Measurements from ENCODE around the gene RABGAP1L. TPM values are rescaled to one million over a fixed set of nuclear protein-coding genes. Genes with fewer than 3 reads are reported as not detected.
A peak's percentile ranks its signal among the peaks of the same experiment; 100 is the strongest.
"Not testable (repeated sequence)": the region's sequence is repeated elsewhere in the genome, so short reads cannot be mapped to it uniquely, and the experiment has no call there.

RABGAP1L gene
- polyA plus RNA-seq, 4 donors = 20.6 to 53.9 (median 25.1) TPM

DNA sequence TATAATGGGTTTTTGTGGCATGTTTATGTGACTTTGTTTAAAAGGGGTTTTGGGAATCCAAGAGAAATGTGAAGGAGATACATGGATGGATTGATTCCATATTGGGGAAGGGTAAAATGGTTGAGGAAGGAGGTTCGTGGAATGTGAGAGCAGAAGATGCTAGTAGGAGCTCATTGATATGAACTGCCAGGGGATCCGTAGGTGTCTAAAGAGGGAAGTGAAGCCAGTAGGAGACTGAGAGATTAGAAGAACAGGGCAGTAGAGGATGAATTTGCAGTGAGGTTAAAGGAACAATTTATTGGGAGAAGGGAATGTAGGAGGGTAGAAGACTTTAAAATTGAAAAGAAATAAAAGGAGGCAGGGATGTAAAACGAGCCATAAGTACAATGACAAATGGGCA lies 541.0 kb downstream of the RABGAP1L start:
- Histone ChIP-seq H3K9me3 (ENCODE audit: control insufficient read depth in 2 of 2, insufficient read depth in 1 of 2, low read depth in 1 of 2, low read length in 1 of 2) (no peaks in the 10 kb centered on the region), H3K4me1 (ENCODE audit: control insufficient read depth in 3 of 3, insufficient read depth in 2 of 3, low read depth in 1 of 3, low read length in 2 of 3) (peaks cover 0 to 6% (median 0%) of the 10 kb centered on the region in 3 donors), H3K27me3 (ENCODE audit: control insufficient read depth in 3 of 3, insufficient read depth in 3 of 3, low read length in 3 of 3) (no peaks in the 10 kb centered on the region), H3K27ac (ENCODE audit: low read depth in 1 of 3, low read length in 2 of 3) (no peak overlapping the region), H3K4me3 (ENCODE audit: low read depth in 1 of 3, low read length in 3 of 3) (no peak overlapping the region), H3K36me3 (ENCODE audit: control insufficient read depth in 3 of 3, insufficient read depth in 2 of 3, low read depth in 1 of 3, low read length in 3 of 3) (peaks cover 0 to 5% (median 3%) of the 10 kb centered on the region in 3 donors)
- 92 to 99% (median 92%) methylated on average over 3 of the region's 3 CpGs for WGBS, 3 donors
- FAIRE-seq = no peak
- DNase-seq = no peak

GRCh38 chr1:174700775-174701174 lies 541.5 kb downstream of the RABGAP1L start:
- H3K4me1 ChIP-seq (ENCODE audit: control insufficient read depth in 3 of 3, insufficient read depth in 2 of 3, low read depth in 1 of 3, low read length in 2 of 3) = peaks cover 0 to 6% (median 0%) of the 10 kb centered on the region in 3 donors
- 91 to 93% (median 92%) methylated on average over 3 of the region's 3 CpGs for WGBS, 3 donors
- no peak overlapping the region for H3K27ac ChIP-seq (ENCODE audit: low read depth in 1 of 3, low read length in 2 of 3)
- DNase-seq = no peak
- peaks cover 0 to 5% (median 3%) of the 10 kb centered on the region in 3 donors for H3K36me3 ChIP-seq (ENCODE audit: control insufficient read depth in 3 of 3, insufficient read depth in 2 of 3, low read depth in 1 of 3, low read length in 3 of 3)
- H3K9me3 ChIP-seq (ENCODE audit: control insufficient read depth in 2 of 2, insufficient read depth in 1 of 2, low read depth in 1 of 2, low read length in 1 of 2) = no peaks in the 10 kb centered on the region
- no peak overlapping the region for H3K4me3 ChIP-seq (ENCODE audit: low read depth in 1 of 3, low read length in 3 of 3)
- H3K27me3 ChIP-seq (ENCODE audit: control insufficient read depth in 3 of 3, insufficient read depth in 3 of 3, low read length in 3 of 3) = no peaks in the 10 kb centered on the region
- FAIRE-seq = no peak

DNA sequence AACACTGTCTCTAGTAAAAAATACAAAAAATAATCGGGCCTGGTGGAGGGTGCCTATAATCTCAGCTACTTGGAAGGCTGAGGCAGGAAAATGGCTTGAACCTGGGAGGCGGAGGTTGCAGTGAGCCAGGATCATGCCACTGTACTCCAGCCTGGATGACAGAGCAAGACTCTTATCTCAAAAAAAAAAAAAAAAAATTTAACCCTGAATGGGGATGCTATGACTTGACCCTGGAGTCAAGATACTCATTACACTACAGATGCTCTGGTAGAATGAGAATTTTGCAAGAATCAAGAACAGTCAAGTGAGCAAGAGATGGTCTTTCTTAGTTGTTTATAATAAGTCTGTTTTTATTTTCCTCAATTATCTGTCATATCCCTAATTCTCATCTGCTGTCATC lies 542.2 kb downstream of the RABGAP1L start:
- no peak overlapping the region for H3K4me3 ChIP-seq (ENCODE audit: low read depth in 1 of 3, low read length in 3 of 3)
- no peaks in the 10 kb centered on the region for H3K9me3 ChIP-seq (ENCODE audit: control insufficient read depth in 2 of 2, insufficient read depth in 1 of 2, low read depth in 1 of 2, low read length in 1 of 2)
- H3K4me1 ChIP-seq (ENCODE audit: control insufficient read depth in 3 of 3, insufficient read depth in 2 of 3, low read depth in 1 of 3, low read length in 2 of 3) = no peaks in the 10 kb centered on the region
- no peaks in the 10 kb centered on the region for H3K27me3 ChIP-seq (ENCODE audit: control insufficient read depth in 3 of 3, insufficient read depth in 3 of 3, low read length in 3 of 3)
- H3K36me3 ChIP-seq (ENCODE audit: control insufficient read depth in 3 of 3, insufficient read depth in 2 of 3, low read depth in 1 of 3, low read length in 3 of 3) = peaks cover 0 to 5% (median 3%) of the 10 kb centered on the region in 3 donors
- FAIRE-seq (no peak), DNase-seq (no peak)
- whole genome bisulfite sequencing, 3 donors = 94 to 100% (median 100%) methylated on average over 2 of the region's 2 CpGs
- no peak overlapping the region for H3K27ac ChIP-seq (ENCODE audit: low read depth in 1 of 3, low read length in 2 of 3)

- H3K27me3 ChIP-seq (ENCODE audit: control insufficient read depth in 3 of 3, insufficient read depth in 3 of 3, low read length in 3 of 3) = no peaks in the 10 kb centered on the region
- no peak overlapping the region for H3K27ac ChIP-seq (ENCODE audit: low read depth in 1 of 3, low read length in 2 of 3)
- H3K36me3 ChIP-seq (ENCODE audit: control insufficient read depth in 3 of 3, insufficient read depth in 2 of 3, low read depth in 1 of 3, low read length in 3 of 3) = peaks cover 0 to 5% (median 3%) of the 10 kb centered on the region in 3 donors
- 93 to 96% (median 95%) methylated on average over 2 of the region's 2 CpGs for WGBS, 3 donors
- no peaks in the 10 kb centered on the region for H3K9me3 ChIP-seq (ENCODE audit: control insufficient read depth in 2 of 2, insufficient read depth in 1 of 2, low read depth in 1 of 2, low read length in 1 of 2)
- H3K4me1 ChIP-seq (ENCODE audit: control insufficient read depth in 3 of 3, insufficient read depth in 2 of 3, low read depth in 1 of 3, low read length in 2 of 3) = no peaks in the 10 kb centered on the region
- no peak for FAIRE-seq
- no peak overlapping the region for H3K4me3 ChIP-seq (ENCODE audit: low read depth in 1 of 3, low read length in 3 of 3)
- DNase-seq = no peak
Observed at GRCh38 chr1:174702011-174702410, 542.7 kb downstream of the RABGAP1L start.

DNA sequence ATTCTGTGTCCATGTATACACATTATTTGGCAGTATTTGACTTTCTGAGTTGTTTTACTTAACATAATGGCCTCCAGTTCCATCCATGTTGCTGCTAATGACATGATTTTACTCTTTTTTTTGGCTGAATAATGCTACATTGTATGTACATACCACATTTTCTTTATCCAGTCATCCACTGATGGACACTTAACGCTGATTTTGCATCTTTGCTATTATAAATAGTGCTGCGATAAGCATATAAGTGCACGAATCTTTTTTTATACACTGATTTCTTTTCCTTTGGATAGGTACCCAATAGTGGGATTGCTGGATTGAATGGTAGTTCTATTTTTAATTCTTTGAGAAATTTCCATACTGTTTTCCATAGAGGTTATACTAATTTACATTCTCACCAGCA lies 544.0 kb downstream of the RABGAP1L start:
- H3K27me3 ChIP-seq (ENCODE audit: control insufficient read depth in 3 of 3, insufficient read depth in 3 of 3, low read length in 3 of 3) = no peaks in the 10 kb centered on the region
- H3K4me3 ChIP-seq (ENCODE audit: low read depth in 1 of 3, low read length in 3 of 3) = no peak overlapping the region
- no peaks in the 10 kb centered on the region for H3K4me1 ChIP-seq (ENCODE audit: control insufficient read depth in 3 of 3, insufficient read depth in 2 of 3, low read depth in 1 of 3, low read length in 2 of 3)
- no peak overlapping the region for H3K27ac ChIP-seq (ENCODE audit: low read depth in 1 of 3, low read length in 2 of 3)
- H3K9me3 ChIP-seq (ENCODE audit: control insufficient read depth in 2 of 2, insufficient read depth in 1 of 2, low read depth in 1 of 2, low read length in 1 of 2) = no peaks in the 10 kb centered on the region
- WGBS, 3 donors = 97 to 99% (median 98%) methylated on average over 3 of the region's 3 CpGs
- FAIRE-seq (no peak), DNase-seq (no peak)
- H3K36me3 ChIP-seq (ENCODE audit: control insufficient read depth in 3 of 3, insufficient read depth in 2 of 3, low read depth in 1 of 3, low read length in 3 of 3) = peaks cover 0 to 5% (median 5%) of the 10 kb centered on the region in 3 donors

GRCh38 chr1:174704300-174704699 lies 545.0 kb downstream of the RABGAP1L start:
- H3K27me3 ChIP-seq (ENCODE audit: control insufficient read depth in 3 of 3, insufficient read depth in 3 of 3, low read length in 3 of 3) = no peaks in the 10 kb centered on the region
- DNase-seq (peak; percentile 5 to 32), FAIRE-seq (no peak)
- H3K36me3 ChIP-seq (ENCODE audit: control insufficient read depth in 3 of 3, insufficient read depth in 2 of 3, low read depth in 1 of 3, low read length in 3 of 3) = peaks cover 0 to 9% (median 3%) of the 10 kb centered on the region in 3 donors
- peaks cover 0 to 5% of the 10 kb centered on the region in 2 donors for H3K9me3 ChIP-seq (ENCODE audit: control insufficient read depth in 2 of 2, insufficient read depth in 1 of 2, low read depth in 1 of 2, low read length in 1 of 2)
- no peaks in the 10 kb centered on the region for H3K4me1 ChIP-seq (ENCODE audit: control insufficient read depth in 3 of 3, insufficient read depth in 2 of 3, low read depth in 1 of 3, low read length in 2 of 3)
- no peak overlapping the region for H3K27ac ChIP-seq (ENCODE audit: low read depth in 1 of 3, low read length in 2 of 3)
- WGBS, 3 donors = 95 to 98% (median 97%) methylated on average over 1 of the region's 1 CpG
- no peak overlapping the region for H3K4me3 ChIP-seq (ENCODE audit: low read depth in 1 of 3, low read length in 3 of 3)

DNA sequence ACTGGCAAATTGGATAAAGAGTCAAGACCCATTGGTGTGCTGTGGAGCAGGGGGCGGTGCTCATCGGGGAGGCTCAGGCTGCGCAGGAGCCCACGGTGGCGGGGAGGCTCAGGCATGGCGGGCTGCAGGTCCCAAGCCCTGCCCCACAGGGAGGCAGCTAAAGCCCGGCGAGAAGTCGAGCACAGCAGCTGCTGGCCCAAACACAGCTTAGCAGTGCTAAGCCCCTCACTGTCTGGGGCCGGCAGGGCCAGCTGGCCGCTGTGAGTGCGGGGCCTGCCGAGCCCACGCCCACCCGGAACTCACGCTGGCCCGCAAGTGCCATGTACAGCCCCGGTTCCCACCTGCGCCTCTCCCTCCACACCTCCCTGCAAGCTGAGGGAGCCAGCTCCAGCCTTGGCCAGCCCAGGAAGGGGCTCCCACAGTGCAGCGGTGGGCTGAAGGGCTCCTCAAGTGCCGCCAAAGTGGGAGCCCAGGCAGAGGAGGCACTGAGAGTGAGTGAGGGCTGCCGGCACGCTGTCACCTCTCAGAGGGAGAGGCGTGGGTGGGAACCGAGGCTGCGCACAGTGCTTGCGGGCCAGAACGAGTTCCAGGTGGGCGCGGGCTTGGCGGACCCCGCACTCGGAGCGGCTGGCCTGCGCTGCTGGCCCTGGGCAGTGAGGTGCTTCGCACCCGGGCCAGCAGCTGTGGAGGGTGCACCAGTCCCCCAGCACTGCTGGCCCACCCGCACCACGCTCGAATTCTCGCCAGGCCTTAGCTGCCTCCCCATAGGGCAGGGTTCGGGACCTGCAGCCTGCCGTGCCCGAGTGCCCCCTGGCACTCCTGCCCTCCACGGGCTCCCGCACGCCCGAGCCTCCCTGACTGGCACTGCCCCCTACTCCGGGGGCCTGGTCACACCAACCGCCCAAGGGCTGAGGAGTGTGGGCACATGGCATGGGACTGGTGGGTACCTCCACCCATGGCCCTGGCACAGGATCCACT lies 551.8 kb downstream of the RABGAP1L start:
- FAIRE-seq = no peak

GRCh38 chr1:174711848-174712247 lies 552.5 kb downstream of the RABGAP1L start:
- H3K9me3 ChIP-seq (ENCODE audit: control insufficient read depth in 2 of 2, insufficient read depth in 1 of 2, low read depth in 1 of 2, low read length in 1 of 2); H3K27ac ChIP-seq (ENCODE audit: low read depth in 1 of 3, low read length in 2 of 3); H3K27me3 ChIP-seq (ENCODE audit: control insufficient read depth in 3 of 3, insufficient read depth in 3 of 3, low read length in 3 of 3); H3K4me3 ChIP-seq (ENCODE audit: low read depth in 1 of 3, low read length in 3 of 3); FAIRE-seq; H3K4me1 ChIP-seq (ENCODE audit: control insufficient read depth in 3 of 3, insufficient read depth in 2 of 3, low read depth in 1 of 3, low read length in 2 of 3); DNase-seq: not testable (repeated sequence)
- 91 to 98% (median 95%) methylated on average over 8 of the region's 8 CpGs for WGBS, 3 donors
- H3K36me3 ChIP-seq (ENCODE audit: control insufficient read depth in 3 of 3, insufficient read depth in 2 of 3, low read depth in 1 of 3, low read length in 3 of 3) = peaks cover 0 to 19% (median 2%) of the 10 kb centered on the region in 3 donors

More for the DNA sequence above, 551.8 kb downstream of the RABGAP1L start:
- Histone ChIP-seq H3K27me3 (ENCODE audit: control insufficient read depth in 3 of 3, insufficient read depth in 3 of 3, low read length in 3 of 3) (no peaks in the 10 kb centered on the region), H3K4me3 (ENCODE audit: low read depth in 1 of 3, low read length in 3 of 3) (no peak overlapping the region), H3K36me3 (ENCODE audit: control insufficient read depth in 3 of 3, insufficient read depth in 2 of 3, low read depth in 1 of 3, low read length in 3 of 3) (peaks cover 0 to 19% (median 1%) of the 10 kb centered on the region in 3 donors), H3K27ac (ENCODE audit: low read depth in 1 of 3, low read length in 2 of 3) (no peak overlapping the region), H3K9me3 (ENCODE audit: control insufficient read depth in 2 of 2, insufficient read depth in 1 of 2, low read depth in 1 of 2, low read length in 1 of 2) (peaks cover 0 to 9% of the 10 kb centered on the region in 2 donors), H3K4me1 (ENCODE audit: control insufficient read depth in 3 of 3, insufficient read depth in 2 of 3, low read depth in 1 of 3, low read length in 2 of 3) (no peaks in the 10 kb centered on the region)
- no peak for DNase-seq
- 96 to 98% (median 97%) methylated on average over 38 to 50 of the region's 50 CpGs for WGBS, 3 donors
